ENCODE results near the gene TBC1D7.

Gene TBC1D7

GRCh38 chr6:13263669-13264068, 64.7 kb downstream of the TBC1D7 start:
- DNase-seq: no peak

DNA sequence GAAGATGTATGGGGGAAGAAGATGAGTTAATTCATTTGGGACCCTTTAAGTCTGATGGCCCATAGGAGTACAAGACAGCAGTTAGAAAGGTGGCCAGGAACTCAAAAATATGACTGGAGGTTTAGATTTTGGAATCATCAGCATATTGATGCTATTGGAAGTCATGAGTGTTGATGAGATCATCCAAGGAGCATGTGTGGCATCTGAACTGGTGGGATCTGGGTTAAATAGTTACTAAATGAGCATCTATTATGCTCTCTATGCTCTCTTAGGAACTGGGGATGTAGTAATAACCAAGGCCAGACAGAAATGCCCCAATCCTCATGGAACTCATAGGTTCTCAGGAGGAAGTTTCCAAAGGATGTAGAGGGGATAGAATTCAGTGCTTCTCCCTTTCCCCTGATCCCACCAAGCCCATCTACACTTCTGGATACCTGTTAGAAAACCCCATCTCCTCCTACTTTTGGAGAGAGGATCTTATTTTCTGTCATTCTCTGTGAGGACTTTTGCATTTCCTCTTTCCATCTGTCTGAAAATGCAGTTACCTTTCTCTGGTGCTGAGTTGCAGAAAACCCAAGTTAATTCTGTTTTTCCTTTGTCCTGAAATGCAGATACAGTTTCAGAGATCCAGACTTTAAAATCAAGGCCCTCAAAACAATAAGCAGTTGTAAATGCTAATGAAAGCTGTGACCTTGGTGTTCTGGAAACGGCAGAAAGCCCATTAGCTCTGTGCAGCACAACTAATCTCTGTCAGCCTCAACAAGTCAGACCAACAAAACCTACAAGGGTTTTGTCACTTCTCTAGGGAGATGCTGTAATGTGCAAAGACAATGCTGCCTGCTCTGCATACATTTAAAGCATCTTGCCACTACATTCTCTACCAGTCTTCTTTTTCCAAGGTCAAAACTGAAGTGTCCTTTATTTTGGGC, 65.8 kb downstream of the TBC1D7 start:
- DNase-seq: no peak

- no peak for DNase-seq
These were observed 66.8 kb downstream of the TBC1D7 start for GRCh38 chr6:13261464-13261994.

DNA sequence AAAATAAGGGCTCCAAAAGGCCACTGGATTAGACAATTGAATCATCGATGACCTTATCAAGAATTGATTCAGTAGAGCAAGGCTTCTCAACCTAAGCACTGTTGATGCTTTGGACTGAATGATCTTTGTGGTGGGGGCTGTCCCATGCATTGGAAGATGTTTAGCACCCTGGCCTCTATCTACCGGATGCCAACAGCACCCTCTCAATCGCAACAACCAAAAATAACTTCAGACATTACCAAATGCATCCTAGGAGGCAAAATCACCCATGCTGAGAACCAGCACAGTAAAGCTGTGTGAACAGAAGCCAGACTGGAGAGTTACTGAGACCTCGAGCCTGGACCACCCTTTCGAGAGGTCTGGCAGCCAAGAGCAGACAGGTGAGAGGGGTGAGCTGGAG, 67.5 kb downstream of the TBC1D7 start:
- DNase-seq: no peak

- DNase-seq: no peak
These were observed 68.2 kb downstream of the TBC1D7 start for GRCh38 chr6:13260101-13260598.

DNA sequence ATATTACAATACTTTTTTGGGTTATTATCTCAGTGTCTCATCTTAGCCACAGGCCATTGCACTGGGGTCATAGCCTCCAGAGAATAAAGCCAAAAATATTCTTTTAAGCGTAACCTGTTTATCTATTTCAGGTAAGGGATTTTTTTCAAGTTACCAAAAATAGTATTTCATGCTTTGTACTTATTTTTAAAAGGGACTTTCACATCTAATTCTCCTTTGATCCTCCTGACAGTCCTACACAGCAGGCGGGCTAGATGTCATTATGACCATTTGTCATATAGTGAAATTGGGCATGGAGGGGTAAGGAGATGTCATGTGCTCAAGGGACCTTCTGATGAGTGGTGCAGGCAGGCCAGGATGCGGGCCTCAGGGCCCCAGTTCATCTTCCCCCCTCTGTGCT, 68.9 kb downstream of the TBC1D7 start:
- no peak for DNase-seq

GRCh38 chr6:13256266-13257001, 71.9 kb downstream of the TBC1D7 start:
- DNase-seq: no peak
